ENCODE measurements around the gene SNAI1.

Gene SNAI1

GRCh38 chr20:50029083-50029696, 46.4 kb downstream of the SNAI1 start:
- H3F3A ChIP-seq (ENCODE audit: insufficient read depth, low read length), result no peaks in the 10 kb centered on the region
- no peaks in the 10 kb centered on the region for H3K79me2 ChIP-seq (ENCODE audit: low read length)
- no peaks in the 10 kb centered on the region for H4K20me1 ChIP-seq (ENCODE audit: insufficient read depth, low read length)
- no peaks in the 10 kb centered on the region for H3K9me3 ChIP-seq (replicated peaks; ENCODE audit: insufficient read depth, low read length)
- H3K27ac ChIP-seq (ENCODE audit: low read length), result no peak overlapping the region
- H3K27me3 ChIP-seq (replicated peaks; ENCODE audit: insufficient read depth, low read length), result no peaks in the 10 kb centered on the region; the same call in 1 of the 2 replicates
- H3K4me3 ChIP-seq (ENCODE audit: low read length), result no peak overlapping the region
- no peaks in the 10 kb centered on the region for H3K9me2 ChIP-seq (replicated peaks; ENCODE audit: insufficient read depth, low read length)
- H3K36me3 ChIP-seq (replicated peaks; ENCODE audit: insufficient read depth, low read length), result no peaks in the 10 kb centered on the region
- no peak overlapping the region for H2AFZ ChIP-seq (ENCODE audit: low read length)
- no peak for DNase-seq
- H3K4me1 ChIP-seq (ENCODE audit: low read length), result no peaks in the 10 kb centered on the region
- no peak overlapping the region for H3K4me2 ChIP-seq (ENCODE audit: low read depth, low read length)
- TF ChIP-seq CTCF (IDR thresholded peaks at IDR 0.05; ENCODE audit: low read length) (no peak), EZH2 (optimal IDR thresholded peaks at IDR 0.05; ENCODE audit: low read depth, low read length) (no peak), EZH2phosphoT487 (IDR thresholded peaks at IDR 0.05; ENCODE audit: low read length) (no peak)
- no peak overlapping the region for H3K9ac ChIP-seq (ENCODE audit: low read length)

GRCh38 chr20:50029697-50030461, 47.1 kb downstream of the SNAI1 start:
- Histone ChIP-seq H3K4me1 (ENCODE audit: low read length) (no peaks in the 10 kb centered on the region), H3K9me2 (replicated peaks; ENCODE audit: insufficient read depth, low read length) (no peaks in the 10 kb centered on the region), H2AFZ (ENCODE audit: low read length) (no peak overlapping the region), H3K27ac (ENCODE audit: low read length) (no peak overlapping the region), H3K9me3 (replicated peaks; ENCODE audit: insufficient read depth, low read length) (no peaks in the 10 kb centered on the region), H3K27me3 (replicated peaks; ENCODE audit: insufficient read depth, low read length) (no peaks in the 10 kb centered on the region; the same call in 1 of the 2 replicates), H4K20me1 (ENCODE audit: insufficient read depth, low read length) (no peaks in the 10 kb centered on the region), H3K36me3 (replicated peaks; ENCODE audit: insufficient read depth, low read length) (no peaks in the 10 kb centered on the region), H3F3A (ENCODE audit: insufficient read depth, low read length) (no peaks in the 10 kb centered on the region), H3K79me2 (ENCODE audit: low read length) (no peaks in the 10 kb centered on the region), H3K4me3 (ENCODE audit: low read length) (no peak overlapping the region), H3K4me2 (ENCODE audit: low read depth, low read length) (no peak overlapping the region), H3K9ac (ENCODE audit: low read length) (no peak overlapping the region)
- no peak for DNase-seq
- TF ChIP-seq EZH2phosphoT487 (IDR thresholded peaks at IDR 0.05; ENCODE audit: low read length) (no peak), CTCF (IDR thresholded peaks at IDR 0.05; ENCODE audit: low read length) (no peak), EZH2 (optimal IDR thresholded peaks at IDR 0.05; ENCODE audit: low read depth, low read length) (no peak)

GRCh38 chr20:50032955-50033666, 50.3 kb downstream of the SNAI1 start:
- TF ChIP-seq EZH2phosphoT487 (IDR thresholded peaks at IDR 0.05; ENCODE audit: low read length), result no peak
- no peak for TF ChIP-seq CTCF (IDR thresholded peaks at IDR 0.05; ENCODE audit: low read length)
- TF ChIP-seq EZH2 (optimal IDR thresholded peaks at IDR 0.05; ENCODE audit: low read depth, low read length), result no peak
- Histone ChIP-seq H3K4me3 (ENCODE audit: low read length) (no peak overlapping the region), H3K27ac (ENCODE audit: low read length) (no peak overlapping the region), H3K79me2 (ENCODE audit: low read length) (no peaks in the 10 kb centered on the region), H2AFZ (ENCODE audit: low read length) (no peak overlapping the region), H3K9me3 (replicated peaks; ENCODE audit: insufficient read depth, low read length) (no peaks in the 10 kb centered on the region), H3K4me2 (ENCODE audit: low read depth, low read length) (no peak overlapping the region), H3F3A (ENCODE audit: insufficient read depth, low read length) (no peaks in the 10 kb centered on the region), H3K27me3 (replicated peaks; ENCODE audit: insufficient read depth, low read length) (no peaks in the 10 kb centered on the region), H3K4me1 (ENCODE audit: low read length) (no peaks in the 10 kb centered on the region), H3K9me2 (replicated peaks; ENCODE audit: insufficient read depth, low read length) (no peaks in the 10 kb centered on the region), H4K20me1 (ENCODE audit: insufficient read depth, low read length) (no peaks in the 10 kb centered on the region), H3K36me3 (replicated peaks; ENCODE audit: insufficient read depth, low read length) (no peaks in the 10 kb centered on the region), H3K9ac (ENCODE audit: low read length) (no peak overlapping the region)
- DNase-seq, result no peak
